Effector CD8-positive, alpha-beta T cell (primary cell): ENCODE results near the gene HPCAL1.

ENCODE experiments used
- DNase-seq: peaks from one replicate; lab custom pipeline; 2025; lab: John Stamatoyannopoulos, UW

Gene HPCAL1

GRCh38 chr2:10425699-10426098, 123.0 kb downstream of the HPCAL1 start:
- no peak for DNase-seq

DNA sequence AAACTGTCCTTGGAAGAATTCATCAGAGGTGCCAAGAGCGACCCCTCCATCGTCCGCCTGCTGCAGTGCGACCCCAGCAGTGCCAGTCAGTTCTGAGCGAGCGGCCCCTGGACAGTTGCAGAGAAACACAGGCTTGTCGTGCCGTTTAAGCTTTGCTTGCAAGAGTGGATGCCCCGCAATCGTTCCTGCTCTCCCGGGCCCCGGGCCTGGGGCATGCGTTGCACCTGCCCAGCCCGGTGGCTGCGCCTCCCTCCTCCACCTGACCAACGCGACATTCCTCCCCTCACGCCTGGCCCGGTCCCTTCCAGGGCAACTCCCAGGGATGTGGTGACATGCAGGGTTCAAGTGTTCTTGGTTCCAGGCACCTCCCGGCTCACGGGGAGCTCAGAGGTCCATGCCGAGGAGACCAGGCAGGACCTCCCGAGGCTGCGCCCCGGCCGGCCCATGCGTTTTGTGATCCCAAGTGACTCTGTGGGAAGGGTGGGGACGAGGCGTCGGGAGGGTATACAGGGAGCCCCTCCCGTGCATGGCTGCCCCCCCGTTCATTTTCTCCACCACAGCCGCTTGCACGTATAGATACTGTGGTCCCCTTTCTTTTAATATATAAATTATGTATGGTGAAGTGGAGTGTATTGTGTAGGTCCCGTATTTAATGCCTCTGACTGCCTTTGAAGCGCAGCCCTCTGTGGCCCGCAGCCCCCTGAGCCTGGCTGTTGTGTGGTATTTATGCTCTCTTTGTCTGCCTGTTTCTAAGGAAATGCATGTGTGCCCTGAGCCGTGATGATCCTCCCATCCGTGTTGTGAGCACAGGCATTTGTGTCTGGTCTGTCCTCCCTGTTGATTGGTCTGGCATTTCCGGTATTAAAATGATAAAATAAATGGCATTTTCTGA, 124.3 kb downstream of the HPCAL1 start:
- no peak for DNase-seq

DNA sequence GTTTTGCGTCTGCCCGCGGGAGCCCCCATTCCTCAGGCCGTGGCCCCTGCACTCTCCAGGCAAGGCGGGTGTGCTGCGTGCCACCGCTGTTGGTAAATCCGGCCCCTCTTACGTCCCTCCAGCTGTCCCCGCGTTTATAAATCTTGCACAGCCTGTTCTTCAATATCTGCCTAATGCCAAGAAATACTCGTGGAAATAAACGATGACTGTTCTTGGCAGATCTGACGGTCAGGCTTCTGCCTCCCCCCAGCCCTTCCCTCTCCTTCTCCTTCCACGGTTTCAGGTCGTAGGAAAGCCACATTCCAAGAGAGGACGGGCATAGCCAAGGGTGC, 124.9 kb downstream of the HPCAL1 start:
- no peak for DNase-seq

- DNase-seq: no peak
Measured at GRCh38 chr2:10428355-10428754, 125.7 kb downstream of the HPCAL1 start.

DNA sequence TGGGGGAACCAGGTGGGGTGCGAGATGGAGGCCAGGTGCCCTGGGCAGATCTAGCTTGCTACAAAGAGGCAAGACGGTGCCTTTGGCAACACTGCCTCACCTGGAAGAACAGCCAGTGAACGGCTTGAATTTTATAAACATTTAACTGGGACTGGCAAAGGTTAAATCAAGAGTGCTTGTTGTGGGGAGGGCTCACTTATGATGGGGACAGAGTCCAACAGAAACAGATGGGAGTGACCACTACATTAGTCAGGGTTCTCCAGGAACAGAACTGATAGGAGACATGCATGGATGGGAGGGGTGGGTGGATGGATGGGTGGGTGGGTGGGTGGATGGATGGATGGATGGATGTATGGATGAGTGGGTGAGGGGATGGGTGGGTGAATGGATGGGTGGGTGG, 126.2 kb downstream of the HPCAL1 start:
- no peak for DNase-seq

- no peak for DNase-seq
Measured at GRCh38 chr2:10430886-10431622, 128.3 kb downstream of the HPCAL1 start.

DNA sequence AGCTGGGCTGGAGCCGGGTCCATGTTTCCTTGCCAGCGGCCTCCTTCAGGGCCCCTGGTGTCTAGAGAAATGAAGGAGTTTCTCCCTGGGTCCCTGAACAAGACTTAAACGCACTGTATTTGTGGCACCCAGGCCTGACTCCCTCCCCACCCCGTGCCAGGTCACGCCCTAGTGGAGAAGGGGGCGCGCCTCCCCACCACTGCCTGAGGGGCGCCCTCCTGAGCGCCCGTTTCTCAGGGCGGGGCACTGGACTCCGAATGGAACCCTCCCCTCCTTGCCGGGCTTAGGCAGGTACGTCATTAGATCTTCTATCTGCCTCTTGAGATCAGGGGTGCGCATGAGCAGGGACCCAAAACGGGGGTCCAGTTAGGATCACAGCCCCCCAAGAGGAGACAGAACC, 129.1 kb downstream of the HPCAL1 start:
- DNase-seq: no peak

DNA sequence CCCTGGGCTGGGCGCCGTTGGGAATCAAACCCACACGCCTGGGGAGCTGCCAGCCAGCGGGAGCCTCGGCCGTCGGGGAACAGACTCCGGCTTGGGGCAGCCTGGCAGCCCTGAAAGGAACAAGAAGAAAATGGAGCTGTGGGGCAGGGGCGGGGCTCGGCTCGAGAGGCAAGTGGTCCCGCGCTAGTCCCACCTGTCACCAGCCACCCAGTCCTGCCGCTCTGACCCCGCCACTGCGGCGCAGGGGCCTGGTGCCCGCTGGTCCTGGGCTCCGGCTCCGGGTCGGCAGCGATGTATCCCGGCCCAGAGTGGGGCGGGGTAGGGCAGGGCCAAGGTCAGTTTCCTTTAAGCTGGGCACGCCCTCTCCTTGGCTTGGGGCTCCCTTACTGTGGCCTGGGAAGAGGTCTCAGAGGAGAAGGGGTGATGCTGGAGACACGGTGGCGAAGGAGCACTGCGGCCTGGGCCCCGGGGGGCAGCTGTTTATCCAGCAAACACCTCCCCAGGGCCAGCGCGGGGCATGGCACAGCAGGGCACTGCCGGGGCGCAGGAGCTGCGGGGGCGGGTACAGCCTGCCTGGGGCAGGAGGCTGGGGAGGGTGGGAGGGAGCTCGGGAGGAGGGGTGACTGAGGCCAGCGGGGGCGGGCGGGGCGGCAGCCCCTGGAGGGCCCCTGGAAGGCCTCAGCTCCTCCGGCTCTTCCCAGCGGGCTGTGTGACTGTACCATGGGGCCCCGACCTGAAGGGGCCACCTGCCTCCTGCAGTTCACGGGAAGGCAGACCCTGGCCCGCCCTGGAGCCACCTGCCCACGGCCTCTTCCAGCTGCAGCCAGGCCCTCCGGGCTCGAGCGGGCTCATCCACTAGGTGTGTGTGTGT, 129.8 kb downstream of the HPCAL1 start:
- no peak for DNase-seq

GRCh38 chr2:10433264-10433946, 130.7 kb downstream of the HPCAL1 start:
- no peak for DNase-seq

DNA sequence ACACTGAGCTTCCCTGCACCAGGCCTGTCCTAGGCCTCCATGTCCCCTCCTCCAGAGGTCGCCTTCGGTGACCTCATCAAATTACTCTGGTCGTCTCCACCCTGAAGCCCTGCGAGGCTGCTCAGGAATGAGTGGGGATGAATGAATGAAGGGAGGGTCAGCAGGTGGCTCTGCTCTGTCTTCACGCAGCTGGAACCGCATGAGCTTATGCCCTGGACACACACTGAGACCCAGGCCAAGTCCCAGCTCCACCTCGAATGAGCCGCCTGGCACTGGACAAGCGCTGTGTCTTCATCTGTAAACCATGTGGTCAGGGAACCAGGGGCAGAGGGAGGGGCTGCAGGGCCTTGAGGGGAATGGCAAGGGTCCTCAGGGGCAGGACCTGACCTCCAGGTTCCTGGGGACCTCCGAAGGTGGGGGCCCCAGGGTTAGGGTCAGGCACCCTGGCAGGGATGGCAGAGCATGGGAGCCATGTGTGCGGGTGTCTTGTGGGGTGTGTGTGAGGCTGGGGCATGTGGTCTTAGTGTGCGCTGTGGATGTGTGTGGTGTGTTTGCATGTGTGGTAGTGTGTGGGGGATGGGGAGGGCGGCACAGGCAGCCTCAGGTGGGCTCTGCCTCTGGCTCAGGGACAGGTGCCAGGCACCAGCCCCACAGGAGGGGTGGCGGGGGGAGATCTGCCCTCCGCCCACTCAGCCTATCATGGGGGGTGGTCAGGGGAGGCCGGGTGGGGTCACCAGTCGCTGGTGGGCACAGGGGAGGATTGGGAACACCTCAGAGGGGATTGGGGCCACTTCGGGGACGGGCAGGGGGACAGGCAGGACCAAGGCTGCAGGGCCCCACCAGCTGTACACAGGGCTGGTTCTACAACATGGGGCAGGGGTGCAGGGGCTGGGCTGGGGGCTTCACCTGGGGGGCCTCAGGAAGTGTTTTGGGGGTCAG, 131.5 kb downstream of the HPCAL1 start:
- DNase-seq: no peak

GRCh38 chr2:10434886-10435819, 132.4 kb downstream of the HPCAL1 start:
- DNase-seq: peak; percentile 60

DNA sequence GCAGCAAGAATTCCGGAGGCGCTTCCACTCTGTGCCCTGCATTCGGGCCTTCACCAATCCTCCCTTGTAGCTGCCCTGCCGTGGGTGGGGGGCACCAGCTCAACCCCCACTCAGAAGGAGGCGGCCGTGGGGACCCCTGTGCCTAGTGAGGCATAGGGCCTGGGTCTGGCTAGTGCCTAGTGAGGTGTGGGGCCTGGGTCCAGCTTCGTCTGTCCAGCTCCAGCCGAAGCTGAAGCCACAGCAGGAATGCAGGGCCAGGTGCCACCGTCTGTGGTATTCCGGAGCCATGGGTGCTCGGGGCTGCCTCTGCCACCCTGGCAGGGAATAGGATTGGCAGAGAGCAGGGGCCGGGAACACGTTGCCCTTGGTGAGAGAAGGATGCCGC, 133.1 kb downstream of the HPCAL1 start:
- DNase-seq: no peak

DNA sequence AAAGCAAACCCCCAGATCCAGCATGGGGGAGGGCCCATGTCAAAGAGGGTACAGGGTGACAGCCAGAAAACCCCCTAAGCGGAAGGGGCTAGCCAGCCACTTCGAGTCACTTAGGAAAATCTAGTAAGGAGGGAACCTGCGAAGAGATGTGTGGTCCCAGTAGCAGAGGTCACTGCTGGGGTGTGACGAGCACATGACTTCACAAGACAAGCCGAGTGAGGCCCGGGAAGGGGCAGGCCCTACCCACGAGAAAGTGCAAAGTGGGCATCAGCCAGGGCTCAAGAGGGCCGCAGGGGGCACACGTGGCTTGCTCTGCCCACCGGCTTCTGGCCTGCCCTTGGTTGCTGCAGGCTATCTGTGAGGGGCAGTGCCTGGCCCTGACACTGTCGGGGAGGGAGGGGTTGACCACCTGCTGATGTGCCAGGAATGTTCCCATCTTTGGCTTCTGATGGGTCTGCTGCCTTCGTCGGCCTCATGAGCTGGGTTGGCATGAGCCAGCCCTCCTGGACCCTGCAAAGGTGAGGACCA, 133.9 kb downstream of the HPCAL1 start:
- DNase-seq: no peak

DNA sequence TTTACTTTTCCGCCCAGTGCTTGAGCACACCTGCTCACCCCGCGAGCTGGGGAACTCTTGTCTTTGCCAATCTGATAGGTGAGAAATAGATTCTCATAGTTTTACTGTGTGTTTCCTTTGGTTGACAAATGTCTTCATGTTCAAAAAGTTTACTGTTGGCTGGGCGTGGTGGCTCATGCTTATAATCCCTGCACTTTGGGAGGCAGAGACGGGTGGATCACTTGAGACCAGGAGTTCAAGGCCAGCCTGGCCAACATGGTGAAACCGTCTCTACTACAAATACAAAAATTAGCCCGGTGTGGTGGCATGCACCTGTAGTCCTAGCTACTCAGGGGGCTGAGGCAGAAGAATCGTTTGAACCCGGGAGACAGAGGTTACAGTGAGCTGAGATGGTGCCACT, 135.1 kb downstream of the HPCAL1 start:
- DNase-seq: no peak

DNA sequence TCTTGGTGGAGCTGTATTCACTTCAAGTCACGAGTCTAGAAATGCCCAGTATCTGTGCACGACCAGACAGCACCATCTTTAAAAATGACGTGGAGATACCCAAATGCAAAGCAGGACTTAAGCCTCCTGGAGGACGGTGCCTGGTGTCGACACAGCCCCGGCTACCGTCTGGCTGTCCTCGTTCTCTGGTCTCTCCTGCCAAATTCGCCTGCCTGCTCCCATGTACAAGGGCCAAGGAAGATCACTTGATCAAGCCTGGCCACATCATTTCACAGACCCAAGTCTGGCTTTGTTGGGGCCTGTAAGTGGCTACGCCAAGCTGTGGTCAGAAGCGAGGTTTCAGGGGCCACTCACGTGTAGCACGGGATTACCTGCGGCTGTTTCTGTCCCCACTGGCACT, 136.0 kb downstream of the HPCAL1 start:
- no peak for DNase-seq

- DNase-seq: no peak
Measured at GRCh38 chr2:10439185-10439879, 136.6 kb downstream of the HPCAL1 start.

GRCh38 chr2:10439971-10440370, 137.3 kb downstream of the HPCAL1 start:
- no peak for DNase-seq

DNA sequence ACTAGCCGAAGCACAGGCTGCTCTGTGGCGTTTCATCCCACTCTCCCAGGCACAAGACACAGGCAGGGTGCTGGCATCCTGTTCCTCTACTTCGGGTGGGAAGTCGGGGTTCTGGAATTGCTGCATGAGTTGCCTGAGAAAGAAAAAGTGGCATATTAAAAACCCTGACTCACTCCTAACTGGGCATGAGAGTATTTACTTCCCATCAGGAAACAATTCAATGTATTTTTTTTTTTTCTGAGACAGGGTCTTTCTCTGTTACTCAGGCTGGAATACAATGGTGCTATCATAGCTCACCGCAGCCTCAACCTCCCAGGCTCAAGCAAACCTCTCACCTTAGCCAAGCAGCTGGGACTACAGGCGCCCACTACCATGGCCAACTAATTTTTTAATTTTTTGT, 138.0 kb downstream of the HPCAL1 start:
- no peak for DNase-seq

DNA sequence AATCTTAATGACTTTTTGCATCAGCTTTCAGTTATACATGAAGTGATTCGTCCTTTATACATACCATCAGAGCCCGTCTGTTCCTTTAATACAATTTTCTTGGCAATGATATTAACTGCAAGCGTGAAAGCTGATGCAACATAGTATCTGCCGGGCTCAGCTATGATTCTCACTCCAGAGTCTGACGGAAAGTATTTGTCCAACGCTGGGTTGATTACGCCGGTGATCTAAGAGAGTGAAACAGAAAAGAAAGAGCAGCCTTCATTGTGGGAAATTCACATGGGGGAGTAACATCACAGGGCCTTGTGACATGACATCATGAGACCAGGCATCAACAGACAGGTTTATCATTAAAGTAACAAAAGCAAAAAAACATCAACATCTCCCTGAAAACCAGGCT, 139.2 kb downstream of the HPCAL1 start:
- no peak for DNase-seq
